Measurements from ENCODE around the gene KSR1.
"Not testable (repeated sequence)": the region's sequence is repeated elsewhere in the genome, so short reads cannot be mapped to it uniquely, and the experiment has no call there.

Gene KSR1

GRCh38 chr17:27453471-27453870 is 2.8 kb upstream of the KSR1 start:
- no peak for DNase-seq (ENCODE audit: low read depth in 2 of 2)

GRCh38 chr17:27454089-27454488 is 2.2 kb upstream of the KSR1 start:
- no peak for DNase-seq (ENCODE audit: low read depth in 2 of 2)

- no peak for DNase-seq (ENCODE audit: low read depth in 2 of 2)
These were observed 873 bp upstream of the KSR1 start for GRCh38 chr17:27455236-27455913.

GRCh38 chr17:27456681-27457359 is 572 bp downstream of the KSR1 start:
- DNase-seq (ENCODE audit: low read depth in 2 of 2) = no peak

- no peak for DNase-seq (ENCODE audit: low read depth in 2 of 2)
These were observed 1.1 kb downstream of the KSR1 start for GRCh38 chr17:27457360-27457715.

GRCh38 chr17:27457731-27458523 is 1.7 kb downstream of the KSR1 start:
- no peak for DNase-seq (ENCODE audit: low read depth in 2 of 2)

- no peak for DNase-seq (ENCODE audit: low read depth in 2 of 2)
These were observed 2.3 kb downstream of the KSR1 start for GRCh38 chr17:27458524-27458908.

GRCh38 chr17:27459433-27459832 is 3.2 kb downstream of the KSR1 start:
- no peak for DNase-seq (ENCODE audit: low read depth in 2 of 2)

GRCh38 chr17:27460196-27460725 is 4.0 kb downstream of the KSR1 start:
- DNase-seq (ENCODE audit: low read depth in 2 of 2) = no peak

GRCh38 chr17:27461192-27461859 is 5.1 kb downstream of the KSR1 start:
- no peak for DNase-seq (ENCODE audit: low read depth in 2 of 2)

GRCh38 chr17:27462149-27462548 is 5.9 kb downstream of the KSR1 start:
- no peak for DNase-seq (ENCODE audit: low read depth in 2 of 2)

- no peak for DNase-seq (ENCODE audit: low read depth in 2 of 2)
These were observed 6.5 kb downstream of the KSR1 start for GRCh38 chr17:27462714-27463113.

GRCh38 chr17:27463235-27463677 is 7.0 kb downstream of the KSR1 start:
- no peak for DNase-seq (ENCODE audit: low read depth in 2 of 2)

GRCh38 chr17:27464019-27464418 is 7.8 kb downstream of the KSR1 start:
- not testable (repeated sequence) for DNase-seq (ENCODE audit: low read depth in 2 of 2)

- no peak for DNase-seq (ENCODE audit: low read depth in 2 of 2)
These were observed 8.2 kb downstream of the KSR1 start for GRCh38 chr17:27464431-27464830.

- DNase-seq (ENCODE audit: low read depth in 2 of 2) = not testable (repeated sequence)
These were observed 9.6 kb downstream of the KSR1 start for GRCh38 chr17:27465875-27466274.

- DNase-seq (ENCODE audit: low read depth in 2 of 2) = no peak
These were observed 10.1 kb downstream of the KSR1 start for GRCh38 chr17:27466376-27466742.

- peak; percentile 53 to 55 for DNase-seq (ENCODE audit: low read depth in 2 of 2)
These were observed 10.6 kb downstream of the KSR1 start for GRCh38 chr17:27466743-27467375.

- DNase-seq (ENCODE audit: low read depth in 2 of 2) = no peak
These were observed 13.0 kb downstream of the KSR1 start for GRCh38 chr17:27469256-27469655.

GRCh38 chr17:27471321-27472269 is 15.3 kb downstream of the KSR1 start:
- peak; percentile 63 to 72 for DNase-seq (ENCODE audit: low read depth in 2 of 2)

All from stimulated activated CD4-positive, alpha-beta T cell treated with anti-CD3 and anti-CD28 coated beads, Interleukin-1b, Interleukin-23, amount 100 ng/mL, for 4 hours (primary cell).